ENCODE measurements around the gene UBE2F. TPM values are rescaled to one million over a fixed set of nuclear protein-coding genes. Genes with fewer than 3 reads are reported as not detected.

UBE2F gene
- polyA plus RNA-seq, 2 of the 4 experiments (the other 2 are of a cell fraction): 49.7 to 81.1 TPM

DNA sequence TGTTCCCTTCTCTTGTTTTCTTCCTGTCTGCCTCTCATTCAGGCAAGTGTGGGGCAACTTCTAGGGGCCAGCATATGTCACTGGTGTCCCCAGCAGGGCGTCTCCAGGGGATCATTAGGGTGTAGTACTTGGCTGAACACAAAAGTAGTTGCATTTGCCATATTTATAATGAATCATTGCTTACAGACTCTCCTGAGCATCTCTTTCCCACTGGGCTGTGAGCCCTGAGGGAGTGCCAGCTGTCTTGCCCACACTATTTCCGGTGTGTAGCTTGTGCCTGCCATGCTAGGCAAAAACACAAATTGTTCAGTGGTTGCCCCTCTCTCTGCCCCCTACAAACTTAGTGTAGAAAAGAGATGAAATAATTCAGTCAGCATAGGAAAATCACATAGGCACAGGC, 53.1 kb downstream of the UBE2F start:
- ChIA-PET CTCF (no interaction called here), POLR2A (no interaction called here)
- Histone ChIP-seq H3K27ac (no peak overlapping the region), H3K9me3 (no peaks in the 10 kb centered on the region), H3K4me1 (0 out of 3 replicates have a peak, but pooled peaks cover 7% of the 10 kb centered on the region), H3K4me3 (no peak overlapping the region), H3K4me2 (no peak overlapping the region)
- DNase-seq (ENCODE audit: low read depth in 1 of 2, low spot score in 1 of 2) (no peak), ATAC-seq (no peak), FAIRE-seq (no peak)
- WGBS (ENCODE audit: missing lambda C conversion rate): 80% methylated on average over 2 of the region's 2 CpGs
- TF ChIP-seq, protein P1, sequence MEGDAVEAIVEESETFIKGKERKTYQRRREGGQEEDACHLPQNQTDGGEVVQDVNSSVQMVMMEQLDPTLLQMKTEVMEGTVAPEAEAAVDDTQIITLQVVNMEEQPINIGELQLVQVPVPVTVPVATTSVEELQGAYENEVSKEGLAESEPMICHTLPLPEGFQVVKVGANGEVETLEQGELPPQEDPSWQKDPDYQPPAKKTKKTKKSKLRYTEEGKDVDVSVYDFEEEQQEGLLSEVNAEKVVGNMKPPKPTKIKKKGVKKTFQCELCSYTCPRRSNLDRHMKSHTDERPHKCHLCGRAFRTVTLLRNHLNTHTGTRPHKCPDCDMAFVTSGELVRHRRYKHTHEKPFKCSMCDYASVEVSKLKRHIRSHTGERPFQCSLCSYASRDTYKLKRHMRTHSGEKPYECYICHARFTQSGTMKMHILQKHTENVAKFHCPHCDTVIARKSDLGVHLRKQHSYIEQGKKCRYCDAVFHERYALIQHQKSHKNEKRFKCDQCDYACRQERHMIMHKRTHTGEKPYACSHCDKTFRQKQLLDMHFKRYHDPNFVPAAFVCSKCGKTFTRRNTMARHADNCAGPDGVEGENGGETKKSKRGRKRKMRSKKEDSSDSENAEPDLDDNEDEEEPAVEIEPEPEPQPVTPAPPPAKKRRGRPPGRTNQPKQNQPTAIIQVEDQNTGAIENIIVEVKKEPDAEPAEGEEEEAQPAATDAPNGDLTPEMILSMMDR (IDR thresholded peaks at IDR 0.05): no peak
- TF ChIP-seq RARB (CRISPR knock-in tag; IDR thresholded peaks at IDR 0.05) (no peak), ESRRA (IDR thresholded peaks at IDR 0.05; ENCODE audit: borderline replicate concordance, low read length) (no peak), EHF (CRISPR knock-in tag; IDR thresholded peaks at IDR 0.05) (no peak), FOXS1 (CRISPR knock-in tag; IDR thresholded peaks at IDR 0.05) (no peak), JUN (IDR thresholded peaks at IDR 0.05) (no peak), ZFP36 (IDR thresholded peaks at IDR 0.05; ENCODE audit: borderline replicate concordance, partially characterized antibody) (no peak), FOSL2 (IDR thresholded peaks at IDR 0.05) (no peak), FOSL2 (CRISPR knock-in tag; IDR thresholded peaks at IDR 0.05) (no peak), PHF8 (IDR thresholded peaks at IDR 0.05; ENCODE audit: borderline replicate concordance, low read depth) (no peak), HOXA7 (CRISPR knock-in tag; IDR thresholded peaks at IDR 0.05) (no peak), NFE2L2 (conservative IDR thresholded peaks at IDR 0.05; ENCODE audit: low read length) (no peak), GATA3 (IDR thresholded peaks at IDR 0.05; ENCODE audit: borderline replicate concordance) (no peak)
- TF ChIP-seq, protein P2, sequence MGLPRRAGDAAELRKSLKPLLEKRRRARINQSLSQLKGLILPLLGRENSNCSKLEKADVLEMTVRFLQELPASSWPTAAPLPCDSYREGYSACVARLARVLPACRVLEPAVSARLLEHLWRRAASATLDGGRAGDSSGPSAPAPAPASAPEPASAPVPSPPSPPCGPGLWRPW (IDR thresholded peaks at IDR 0.05): no peak

DNA sequence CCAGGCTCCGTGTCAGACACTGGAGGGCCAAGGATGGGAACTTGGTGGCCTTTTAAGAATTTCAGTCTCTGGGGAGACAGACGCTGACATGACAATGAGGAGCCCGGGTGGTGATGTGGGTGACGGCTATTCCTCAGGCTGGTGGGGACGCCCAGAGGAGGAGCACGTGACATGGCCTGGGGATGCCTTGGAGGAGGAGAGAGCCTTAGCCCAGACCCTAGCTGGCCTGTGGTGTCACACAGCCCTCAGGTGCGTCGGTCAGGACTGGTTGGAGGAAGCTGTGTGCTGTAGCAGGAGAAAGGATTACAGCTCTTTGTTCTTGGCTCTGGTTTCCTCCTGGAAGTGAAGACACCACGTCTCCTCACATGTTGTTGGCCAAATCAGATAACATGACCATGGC, 54.0 kb downstream of the UBE2F start:
- DNase-seq (ENCODE audit: low read depth in 1 of 2, low spot score in 1 of 2) (no peak), FAIRE-seq (no peak), ATAC-seq (no peak; a peak in 1 of 6 replicates)
- H3K4me2 ChIP-seq: no peak overlapping the region
- no peak overlapping the region for H3K27ac ChIP-seq
- H3K4me3 ChIP-seq: no peak overlapping the region
- no peaks in the 10 kb centered on the region for H3K9me3 ChIP-seq
- ChIA-PET CTCF (no interaction called here), POLR2A (no interaction called here)
- no peak for TF ChIP-seq ESRRA (IDR thresholded peaks at IDR 0.05; ENCODE audit: borderline replicate concordance, low read length)
- TF ChIP-seq, protein P3, sequence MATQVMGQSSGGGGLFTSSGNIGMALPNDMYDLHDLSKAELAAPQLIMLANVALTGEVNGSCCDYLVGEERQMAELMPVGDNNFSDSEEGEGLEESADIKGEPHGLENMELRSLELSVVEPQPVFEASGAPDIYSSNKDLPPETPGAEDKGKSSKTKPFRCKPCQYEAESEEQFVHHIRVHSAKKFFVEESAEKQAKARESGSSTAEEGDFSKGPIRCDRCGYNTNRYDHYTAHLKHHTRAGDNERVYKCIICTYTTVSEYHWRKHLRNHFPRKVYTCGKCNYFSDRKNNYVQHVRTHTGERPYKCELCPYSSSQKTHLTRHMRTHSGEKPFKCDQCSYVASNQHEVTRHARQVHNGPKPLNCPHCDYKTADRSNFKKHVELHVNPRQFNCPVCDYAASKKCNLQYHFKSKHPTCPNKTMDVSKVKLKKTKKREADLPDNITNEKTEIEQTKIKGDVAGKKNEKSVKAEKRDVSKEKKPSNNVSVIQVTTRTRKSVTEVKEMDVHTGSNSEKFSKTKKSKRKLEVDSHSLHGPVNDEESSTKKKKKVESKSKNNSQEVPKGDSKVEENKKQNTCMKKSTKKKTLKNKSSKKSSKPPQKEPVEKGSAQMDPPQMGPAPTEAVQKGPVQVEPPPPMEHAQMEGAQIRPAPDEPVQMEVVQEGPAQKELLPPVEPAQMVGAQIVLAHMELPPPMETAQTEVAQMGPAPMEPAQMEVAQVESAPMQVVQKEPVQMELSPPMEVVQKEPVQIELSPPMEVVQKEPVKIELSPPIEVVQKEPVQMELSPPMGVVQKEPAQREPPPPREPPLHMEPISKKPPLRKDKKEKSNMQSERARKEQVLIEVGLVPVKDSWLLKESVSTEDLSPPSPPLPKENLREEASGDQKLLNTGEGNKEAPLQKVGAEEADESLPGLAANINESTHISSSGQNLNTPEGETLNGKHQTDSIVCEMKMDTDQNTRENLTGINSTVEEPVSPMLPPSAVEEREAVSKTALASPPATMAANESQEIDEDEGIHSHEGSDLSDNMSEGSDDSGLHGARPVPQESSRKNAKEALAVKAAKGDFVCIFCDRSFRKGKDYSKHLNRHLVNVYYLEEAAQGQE (IDR thresholded peaks at IDR 0.05): no peak
- TF ChIP-seq, protein P4, sequence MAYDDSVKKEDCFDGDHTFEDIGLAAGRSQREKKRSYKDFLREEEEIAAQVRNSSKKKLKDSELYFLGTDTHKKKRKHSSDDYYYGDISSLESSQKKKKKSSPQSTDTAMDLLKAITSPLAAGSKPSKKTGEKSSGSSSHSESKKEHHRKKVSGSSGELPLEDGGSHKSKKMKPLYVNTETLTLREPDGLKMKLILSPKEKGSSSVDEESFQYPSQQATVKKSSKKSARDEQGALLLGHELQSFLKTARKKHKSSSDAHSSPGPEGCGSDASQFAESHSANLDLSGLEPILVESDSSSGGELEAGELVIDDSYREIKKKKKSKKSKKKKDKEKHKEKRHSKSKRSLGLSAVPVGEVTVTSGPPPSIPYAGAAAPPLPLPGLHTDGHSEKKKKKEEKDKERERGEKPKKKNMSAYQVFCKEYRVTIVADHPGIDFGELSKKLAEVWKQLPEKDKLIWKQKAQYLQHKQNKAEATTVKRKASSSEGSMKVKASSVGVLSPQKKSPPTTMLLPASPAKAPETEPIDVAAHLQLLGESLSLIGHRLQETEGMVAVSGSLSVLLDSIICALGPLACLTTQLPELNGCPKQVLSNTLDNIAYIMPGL (CRISPR knock-in tag; IDR thresholded peaks at IDR 0.05; ENCODE audit: borderline replicate concordance): no peak
- TF ChIP-seq NR3C1 (IDR thresholded peaks at IDR 0.05): no peak
- TF ChIP-seq ZSCAN20 (CRISPR knock-in tag; IDR thresholded peaks at IDR 0.05): no peak
- no peak for TF ChIP-seq RARB (CRISPR knock-in tag; IDR thresholded peaks at IDR 0.05)
- TF ChIP-seq PHF8 (IDR thresholded peaks at IDR 0.05; ENCODE audit: borderline replicate concordance, low read depth): no peak
- TF ChIP-seq TFCP2L1 (CRISPR knock-in tag; IDR thresholded peaks at IDR 0.05): no peak
- no peak for TF ChIP-seq ZC3H11A (IDR thresholded peaks at IDR 0.05)
- TF ChIP-seq EHMT2 (IDR thresholded peaks at IDR 0.05; ENCODE audit: low read depth): no peak
- TF ChIP-seq FOXS1 (CRISPR knock-in tag; IDR thresholded peaks at IDR 0.05): no peak
- TF ChIP-seq CBX2 (IDR thresholded peaks at IDR 0.05; ENCODE audit: borderline replicate concordance, low read depth): no peak
- no peak for TF ChIP-seq RAD21 (conservative IDR thresholded peaks at IDR 0.05 in 1 of 2, IDR thresholded peaks at IDR 0.05 in 1 of 2)
- 0 out of 3 replicates have a peak, but pooled peaks cover 7% of the 10 kb centered on the region for H3K4me1 ChIP-seq
- 92% methylated on average over 8 of the region's 9 CpGs for WGBS (ENCODE audit: missing lambda C conversion rate)

Measured in A549 (cell line).